COLO668 (cell line): ENCODE measurements around the gene IVNS1ABP.
"Not testable (repeated sequence)": the region's sequence is repeated elsewhere in the genome, so short reads cannot be mapped to it uniquely, and the experiment has no call there.

Experiments used
- DNase-seq: peaks from one replicate; lab custom pipeline; 2025; ENCODE audit not compliant: unreplicated experiment; lab: John Stamatoyannopoulos, UW

IVNS1ABP gene

DNA sequence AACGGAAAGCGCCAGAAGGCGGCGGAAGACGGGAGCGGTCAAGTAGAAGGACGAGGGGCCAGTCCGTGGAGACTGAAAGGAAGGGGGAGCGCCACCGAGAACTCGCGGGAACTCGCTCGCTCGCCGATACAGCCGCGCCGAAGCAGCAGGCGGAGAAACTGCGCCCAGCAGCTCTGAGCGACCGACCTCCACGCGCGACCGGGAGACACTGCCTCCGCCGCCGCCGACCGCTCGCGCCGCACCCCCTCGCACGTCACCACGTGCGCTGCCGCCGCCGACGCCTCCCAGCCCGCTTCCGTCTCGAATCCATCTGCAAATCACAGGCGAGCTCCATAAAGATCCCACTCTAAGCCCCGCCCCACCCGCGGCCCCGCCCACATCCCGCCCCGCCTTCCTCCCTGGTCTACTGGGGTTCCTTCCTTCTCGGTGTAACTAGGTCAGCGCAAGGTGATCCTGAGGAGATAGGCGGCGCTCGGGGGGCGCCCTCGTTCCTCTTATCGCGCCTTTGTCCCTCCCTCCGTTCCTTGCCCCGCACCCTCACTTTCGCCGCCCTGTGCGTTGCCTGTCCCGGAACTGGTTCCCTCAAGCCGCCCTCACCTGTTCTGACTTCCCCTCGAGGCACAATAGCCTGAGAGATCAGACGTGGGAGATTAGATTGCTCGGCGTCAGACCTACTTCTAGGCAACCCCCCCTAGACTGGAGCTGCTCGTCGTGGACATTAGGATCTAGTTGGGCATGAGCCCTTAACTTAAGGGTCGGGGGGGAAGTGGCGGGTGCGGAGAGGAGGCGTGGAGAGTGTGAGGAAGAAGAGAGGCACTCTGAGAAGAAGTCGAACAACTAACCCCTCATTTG is at the start of gene IVNS1ABP:
Gene IVNS1ABP (minus strand): TSS at position 210 of the 852 bp plus-strand sequence. CDS start 7,750 bp downstream, outside the sequence.
- DNase-seq = peak; percentile 96

- DNase-seq = no peak
Observed at GRCh38 chr1:185365951-185366350, 48.9 kb upstream of the IVNS1ABP start.

DNA sequence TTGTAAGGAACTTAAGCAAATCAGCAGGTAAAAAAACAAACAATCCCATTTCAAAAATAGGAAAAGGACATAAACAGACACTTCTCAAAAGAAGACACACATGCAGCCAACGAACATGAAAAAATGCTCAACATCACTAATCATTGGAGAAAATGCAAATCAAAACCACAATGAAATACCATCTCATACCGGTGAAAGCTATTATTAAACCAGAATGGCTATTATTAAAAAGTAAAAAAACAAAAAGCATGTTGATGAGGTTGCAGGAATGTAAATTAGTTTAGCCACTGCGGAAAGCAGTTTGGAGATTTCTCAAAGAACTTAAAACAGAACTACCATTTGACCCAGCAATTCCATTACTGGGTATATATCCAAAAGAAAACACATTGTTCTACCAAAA is 47.5 kb upstream of the IVNS1ABP start:
- DNase-seq = not testable (repeated sequence)

GRCh38 chr1:185363205-185363604 is 46.2 kb upstream of the IVNS1ABP start:
- DNase-seq = no peak

GRCh38 chr1:185360714-185361113 is 43.7 kb upstream of the IVNS1ABP start:
- no peak for DNase-seq

GRCh38 chr1:185358957-185359356 is 41.9 kb upstream of the IVNS1ABP start:
- DNase-seq = no peak

- no peak for DNase-seq
Observed at GRCh38 chr1:185355947-185356346, 38.9 kb upstream of the IVNS1ABP start.

DNA sequence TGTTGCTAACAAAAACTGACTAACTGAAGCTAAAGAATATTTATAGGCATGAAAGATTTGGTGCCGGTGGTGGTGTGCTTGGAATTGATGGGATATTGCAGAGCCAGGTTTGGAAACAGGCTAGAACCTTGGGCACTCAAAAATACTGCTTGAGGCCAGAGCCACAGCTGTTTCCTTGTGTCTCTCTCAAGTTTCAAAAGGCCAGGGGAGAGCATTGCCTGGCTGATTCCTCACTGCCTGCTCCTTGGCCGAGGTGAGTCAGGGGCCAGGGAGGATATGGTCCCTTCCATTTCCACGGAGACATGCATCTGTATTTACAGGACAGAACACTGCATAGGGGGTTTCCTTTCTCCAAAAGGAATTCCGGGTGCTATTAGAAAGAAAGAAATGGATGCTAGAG is 36.1 kb upstream of the IVNS1ABP start:
- no peak for DNase-seq

DNA sequence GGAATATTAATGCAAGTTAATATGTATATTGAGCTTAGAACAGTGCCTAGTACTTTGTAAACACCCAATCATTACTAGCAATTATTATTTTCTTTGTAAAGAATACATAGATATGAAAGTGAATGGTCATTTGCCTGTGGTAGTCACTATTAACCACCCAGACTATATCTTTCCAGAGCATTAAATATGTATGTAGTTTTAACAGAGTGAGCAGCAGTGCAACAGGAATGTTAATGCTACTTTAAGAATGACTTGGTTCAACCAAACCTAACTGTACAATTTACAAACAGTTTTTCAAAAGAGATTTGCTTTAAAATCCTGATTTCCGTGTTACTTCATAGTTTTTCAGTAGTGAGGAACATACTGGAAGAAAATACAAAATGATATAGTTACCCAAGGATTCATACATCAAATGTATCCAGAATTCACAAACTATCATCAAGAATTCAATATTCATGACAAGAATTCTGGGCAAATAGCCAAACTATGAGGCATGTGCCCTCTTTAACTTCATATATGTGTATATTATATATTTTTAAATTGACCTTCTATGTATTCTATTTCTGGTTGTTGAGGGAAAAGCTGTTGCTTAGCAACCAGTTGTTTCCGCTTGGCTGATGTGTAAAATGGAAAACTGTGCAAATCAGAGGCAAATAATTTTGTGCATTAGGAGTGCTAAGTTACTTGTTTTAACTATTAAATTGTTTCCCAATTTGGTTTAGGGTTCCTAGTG is 34.9 kb upstream of the IVNS1ABP start:
- no peak for DNase-seq

DNA sequence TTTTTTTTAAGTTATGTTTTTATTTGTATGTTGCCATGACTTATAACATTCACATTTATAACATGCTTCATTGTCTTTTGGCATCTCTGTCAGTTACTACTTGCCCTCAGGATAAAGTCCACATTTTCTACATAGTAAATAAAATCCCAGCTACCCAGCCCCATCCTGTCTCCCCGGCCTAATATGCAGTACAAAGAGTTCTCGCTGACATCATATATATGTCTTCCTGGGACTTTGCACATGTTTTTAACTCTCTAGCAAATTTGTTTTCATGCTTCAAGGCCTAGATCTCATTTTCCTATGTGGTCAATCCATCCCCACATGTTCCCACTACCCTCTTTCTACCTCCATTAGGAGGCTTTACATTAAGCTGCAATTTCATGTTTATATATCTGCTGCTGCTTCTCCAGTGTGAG is 33.0 kb upstream of the IVNS1ABP start:
- no peak for DNase-seq

DNA sequence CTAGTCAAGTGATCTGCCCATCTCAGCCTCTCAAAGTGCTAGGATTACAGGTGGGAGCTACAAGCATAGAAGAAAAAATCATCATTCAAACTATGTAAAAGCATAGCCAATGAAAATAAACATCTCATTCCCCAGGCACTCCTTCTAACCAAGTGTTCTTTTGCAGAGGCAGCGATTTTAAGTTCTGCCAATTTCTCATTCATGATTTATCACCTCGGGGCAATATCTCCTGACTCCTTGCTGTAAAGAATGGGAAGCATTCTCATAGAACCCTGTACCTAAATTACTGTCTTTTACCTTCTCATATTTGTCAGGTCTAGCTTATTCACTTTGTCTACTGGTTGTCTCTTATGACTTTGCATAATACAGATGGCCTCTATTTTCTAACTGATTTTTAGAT is 32.5 kb upstream of the IVNS1ABP start:
- no peak for DNase-seq

- no peak for DNase-seq
Observed at GRCh38 chr1:185348985-185349384, 31.9 kb upstream of the IVNS1ABP start.

- no peak for DNase-seq
Observed at GRCh38 chr1:185348296-185348695, 31.3 kb upstream of the IVNS1ABP start.

DNA sequence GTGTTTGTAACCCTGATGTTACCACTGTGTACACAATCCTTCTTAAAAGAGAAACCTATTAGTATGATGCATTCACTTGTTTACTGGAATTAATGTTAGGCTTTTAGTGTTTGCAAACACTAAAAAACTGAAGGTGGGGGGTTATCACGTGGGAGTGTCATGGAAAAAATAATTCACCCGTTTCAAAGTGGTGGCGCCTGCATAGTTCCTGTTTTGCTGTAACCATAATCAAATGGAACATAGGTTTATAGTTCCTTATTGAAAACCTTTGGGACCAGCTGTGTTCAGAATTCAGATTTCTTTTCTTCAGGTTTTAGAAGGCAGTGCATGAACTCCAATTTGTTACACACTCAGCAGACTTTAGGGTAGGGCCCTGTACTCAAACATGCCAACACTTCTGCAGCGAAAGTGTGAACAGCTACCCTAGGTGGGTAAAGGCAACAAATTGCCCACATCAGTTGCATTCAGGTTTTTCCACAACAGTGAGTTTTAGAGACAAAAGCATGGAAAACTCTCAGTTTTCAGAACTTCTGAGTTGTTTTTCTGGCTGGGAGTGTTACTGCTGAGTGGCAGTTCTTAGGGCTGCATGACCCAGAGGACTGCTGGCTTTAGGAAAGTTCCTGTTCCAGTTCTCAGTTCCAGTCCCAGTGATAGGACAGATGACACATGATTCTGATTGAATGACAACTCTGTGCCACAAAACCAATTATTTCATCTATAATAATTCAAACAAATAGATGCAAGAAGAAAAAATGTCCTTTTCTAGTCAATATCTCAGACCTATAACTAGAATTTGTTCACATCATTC is 29.1 kb upstream of the IVNS1ABP start:
- DNase-seq = no peak

GRCh38 chr1:185343306-185343705 is 26.3 kb upstream of the IVNS1ABP start:
- DNase-seq = no peak

DNA sequence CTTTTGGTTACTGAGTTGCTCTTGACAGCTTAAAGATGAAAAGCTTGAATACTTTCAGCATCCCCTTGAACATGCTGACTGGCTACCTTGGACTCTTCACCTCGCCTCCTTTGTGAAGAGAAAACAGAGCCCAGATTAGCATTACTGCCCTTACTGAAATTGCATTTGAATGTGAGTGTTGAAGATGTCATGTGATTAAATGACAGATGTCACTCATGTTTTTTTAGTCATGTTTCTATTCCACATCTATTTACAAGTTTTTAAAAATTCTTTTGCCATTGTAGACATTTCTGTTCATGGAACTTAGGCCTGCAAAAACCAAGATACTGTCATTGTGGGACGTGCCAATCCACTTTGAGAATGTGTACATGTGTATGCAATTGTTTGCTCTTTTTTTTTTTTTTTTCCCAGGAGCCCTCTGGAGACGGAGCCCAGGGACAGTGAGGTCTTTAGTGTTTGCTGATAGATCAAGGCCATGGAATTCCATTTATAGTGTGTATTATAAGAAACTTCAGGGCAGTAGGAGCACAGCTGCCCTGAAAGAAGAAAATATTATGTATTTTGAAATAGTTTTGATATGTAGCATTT is 25.7 kb upstream of the IVNS1ABP start:
- no peak for DNase-seq

- no peak for DNase-seq
Observed at GRCh38 chr1:185342017-185342416, 25.0 kb upstream of the IVNS1ABP start.

DNA sequence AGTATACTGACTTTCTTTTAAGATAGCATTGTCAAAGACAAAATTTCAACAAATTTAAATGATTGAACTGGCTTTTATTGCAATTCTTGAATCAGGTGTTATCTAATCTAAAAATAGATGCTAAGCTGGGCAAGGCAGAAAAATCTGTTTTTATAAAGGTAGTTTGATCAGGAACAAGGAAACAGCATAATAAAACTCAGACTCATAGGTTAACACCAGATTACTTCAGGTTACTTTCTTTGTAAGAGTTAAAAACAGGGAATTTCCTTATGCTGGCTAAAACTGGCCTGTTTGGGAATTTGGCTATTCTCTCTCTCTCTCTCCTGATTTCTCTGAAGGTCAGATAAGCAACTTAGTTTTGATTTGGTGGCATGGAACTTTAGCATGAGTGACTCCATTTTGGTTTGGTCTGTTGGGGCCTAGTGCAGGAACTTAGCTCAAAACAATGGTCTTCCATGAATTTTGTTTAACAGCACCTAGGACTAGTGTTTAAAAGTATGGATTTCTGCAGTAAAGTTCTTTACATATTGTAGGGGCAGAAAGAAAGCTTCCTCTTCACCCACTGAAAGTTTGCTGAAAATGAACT is 24.2 kb upstream of the IVNS1ABP start:
- no peak for DNase-seq

DNA sequence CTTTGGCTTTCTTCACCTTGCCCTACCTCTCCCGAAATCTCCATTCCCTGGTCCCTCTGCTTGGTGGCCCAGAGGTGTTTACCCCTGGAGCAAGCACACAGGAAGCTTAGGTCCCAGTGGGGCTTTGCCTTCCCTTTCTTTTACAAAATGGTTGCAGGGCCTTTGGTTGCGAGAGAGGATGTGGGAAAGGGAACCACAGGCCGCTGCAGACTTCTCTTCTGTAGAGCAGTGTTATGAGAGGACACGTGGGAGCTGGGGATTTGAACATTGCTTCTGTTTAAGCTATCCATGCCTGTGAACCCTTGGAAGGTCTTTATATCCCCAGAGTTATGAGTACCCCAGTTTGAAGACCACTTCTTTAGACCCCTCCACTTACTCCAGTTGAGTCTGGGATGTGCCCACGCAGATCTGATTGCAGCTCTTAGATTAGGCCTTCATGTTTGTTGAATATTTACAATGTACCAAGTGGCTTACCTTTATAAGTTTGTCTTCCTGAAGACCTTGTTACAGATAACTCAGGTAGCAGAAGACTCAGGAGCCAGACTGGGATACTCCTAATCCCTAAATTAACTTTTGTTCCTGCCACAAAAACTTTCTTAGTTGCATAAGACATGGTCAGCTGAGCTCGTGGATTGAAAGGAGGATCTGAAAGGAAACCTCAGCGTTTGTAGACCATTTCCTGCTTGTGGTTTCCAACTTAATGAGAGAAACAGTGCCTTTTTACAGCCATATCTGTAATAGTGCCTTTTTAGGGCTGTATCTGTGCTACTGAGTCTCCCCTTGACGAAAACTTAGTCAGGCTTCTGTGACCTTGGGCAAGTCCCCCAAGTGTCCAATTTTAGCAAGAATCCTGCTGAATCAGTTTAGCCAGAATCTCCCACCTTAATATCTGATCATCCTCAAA is 21.9 kb upstream of the IVNS1ABP start:
- no peak for DNase-seq

GRCh38 chr1:185337246-185337645 is 20.2 kb upstream of the IVNS1ABP start:
- no peak for DNase-seq
